GM12891 (cell line): Measurements from ENCODE around the gene STAT5B.

Experiments used
- POLR2A ChIP-seq: IDR thresholded peaks from 2 replicates; pipeline ENCODE4 v1.6.1; 2011; ENCODE audit warnings: low read depth, low read length, control low read depth
- POLR2AphosphoS5 ChIP-seq: IDR thresholded peaks from 2 replicates; pipeline ENCODE4 v1.6.1; 2011; ENCODE audit warnings: low read depth, low read length, control low read depth
- SPI1 ChIP-seq: IDR thresholded peaks from 2 replicates; pipeline ENCODE4 v1.6.1; 2011; ENCODE audit warnings: low read depth, low read length, control low read depth

DNA sequence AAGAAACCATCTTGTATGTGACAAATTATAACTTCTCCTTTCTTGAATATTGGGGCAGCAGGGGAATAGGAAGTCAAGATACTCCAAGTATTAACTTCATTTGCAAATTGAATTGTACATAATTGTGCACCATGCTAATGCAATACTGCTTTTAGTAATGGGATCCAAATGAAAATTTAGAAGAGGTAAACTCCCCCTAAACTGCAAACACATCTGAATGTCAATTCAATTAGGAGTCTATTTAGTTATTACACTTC, 4.5 kb downstream of the STAT5B start:
- TF ChIP-seq POLR2A (no peak), POLR2AphosphoS5 (no peak), SPI1 (no peak)
